ENCODE results near the gene TRIOBP.

TRIOBP gene

DNA sequence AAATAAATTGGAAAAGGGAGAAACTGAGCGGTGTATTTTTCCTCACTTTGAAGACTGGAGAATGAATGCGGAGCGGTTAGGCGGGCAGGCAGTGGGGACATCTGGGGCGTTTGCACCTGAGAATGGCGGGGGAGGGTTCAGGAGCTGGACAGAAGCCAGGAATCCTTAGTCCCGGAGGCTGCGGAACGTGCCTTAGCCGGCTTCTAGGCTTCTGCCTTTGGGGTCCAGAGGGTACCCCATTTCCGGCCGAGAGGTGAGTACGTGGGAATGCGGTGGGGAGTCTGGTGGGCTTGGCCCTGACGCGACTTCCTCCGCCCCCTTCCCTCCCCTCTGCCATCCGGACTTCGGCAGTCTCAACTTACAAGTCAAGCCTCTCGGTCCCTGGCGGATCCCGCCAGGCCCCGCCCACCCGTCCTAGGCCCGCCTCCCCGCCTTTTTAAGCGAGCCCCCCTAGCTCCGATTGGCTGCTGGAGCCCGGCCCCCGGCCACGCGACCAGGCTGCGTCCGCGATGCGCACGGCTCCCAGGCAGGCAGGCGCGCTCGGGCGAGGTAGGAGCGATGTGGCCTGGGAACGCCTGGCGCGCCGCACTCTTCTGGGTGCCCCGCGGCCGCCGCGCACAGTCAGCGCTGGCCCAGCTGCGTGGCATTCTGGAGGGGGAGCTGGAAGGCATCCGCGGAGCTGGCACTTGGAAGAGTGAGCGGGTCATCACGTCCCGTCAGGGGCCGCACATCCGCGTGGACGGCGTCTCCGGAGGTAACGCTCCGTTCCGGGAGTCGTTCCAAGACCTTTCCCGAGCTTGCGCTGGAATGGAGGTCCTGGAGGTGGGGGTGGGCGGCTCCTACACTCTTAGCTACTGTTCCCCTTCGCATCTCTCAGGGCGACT is 110.8 kb downstream of the TRIOBP start, which contains the start of gene GCAT:
TSS of gene GCAT (plus strand) at position 525 of the 884 bp plus-strand sequence. CDS start at position 559, 34 bp downstream.
- peak; percentile 91 for DNase-seq

DNA sequence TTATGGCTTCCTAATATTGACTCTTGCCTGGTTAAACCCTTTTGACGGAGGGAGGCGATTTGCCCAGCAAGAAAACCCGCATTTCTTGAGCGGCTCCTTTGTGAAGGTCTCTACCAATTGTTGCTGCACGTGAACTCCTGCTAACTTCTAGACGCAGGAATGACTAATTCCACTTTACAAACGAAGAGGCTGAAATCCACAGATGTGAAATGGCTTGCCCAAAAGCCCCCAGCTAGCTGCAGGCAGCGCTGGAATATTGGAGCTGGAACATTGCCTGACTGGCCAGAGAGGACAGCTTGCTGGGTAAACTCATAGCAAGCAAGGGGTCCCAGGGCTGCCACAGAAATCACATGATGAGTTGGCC is 111.4 kb downstream of the TRIOBP start:
- no peak for DNase-seq

DNA sequence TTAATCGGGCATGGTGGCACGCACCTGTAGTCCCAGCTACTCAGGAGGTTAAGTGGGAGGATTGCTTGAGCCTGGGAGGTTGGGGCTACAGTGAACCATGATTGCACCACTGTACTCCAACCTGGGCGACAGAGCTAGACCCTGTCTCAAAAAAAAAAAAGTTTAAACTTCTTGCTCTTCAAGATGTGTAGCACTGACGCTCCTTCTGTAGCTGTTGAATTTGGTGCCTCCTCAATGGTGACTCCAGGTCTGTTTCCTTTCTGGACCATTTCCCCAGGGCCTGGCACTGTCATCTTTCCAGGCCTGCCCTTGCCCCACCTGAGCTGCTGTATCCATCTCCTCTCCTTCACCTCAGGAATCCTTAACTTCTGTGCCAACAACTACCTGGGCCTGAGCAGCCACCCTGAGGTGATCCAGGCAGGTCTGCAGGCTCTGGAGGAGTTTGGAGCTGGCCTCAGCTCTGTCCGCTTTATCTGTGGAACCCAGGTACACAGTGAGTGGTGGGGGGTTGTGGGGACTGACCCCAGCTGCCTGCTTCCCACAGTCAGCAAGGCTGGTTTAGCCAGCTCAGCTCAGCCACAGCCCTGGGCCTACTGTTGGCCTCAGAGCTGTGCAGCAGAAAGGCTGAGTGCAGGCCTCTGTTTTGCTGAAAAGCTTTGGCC is 113.0 kb downstream of the TRIOBP start:
- DNase-seq: no peak

DNA sequence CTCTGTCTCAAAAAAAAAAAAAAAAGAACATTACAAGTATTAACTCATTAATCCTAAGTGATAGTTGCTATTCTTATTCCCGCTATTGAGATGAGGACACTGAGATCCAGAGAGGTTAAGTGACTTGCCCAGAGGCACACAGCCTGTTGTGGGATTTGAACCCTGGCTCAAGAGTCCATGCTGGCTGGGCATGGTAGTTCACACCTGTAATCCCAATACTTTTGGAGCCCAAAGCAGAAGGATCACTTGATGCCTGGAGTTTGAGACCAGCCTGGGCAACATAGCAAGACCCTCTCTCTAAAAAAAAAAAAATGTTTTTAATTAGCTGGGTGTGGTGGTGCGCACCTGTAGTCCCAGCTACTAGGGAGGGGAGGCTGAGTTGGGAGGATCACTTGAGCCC is 115.0 kb downstream of the TRIOBP start:
- no peak for DNase-seq

DNA sequence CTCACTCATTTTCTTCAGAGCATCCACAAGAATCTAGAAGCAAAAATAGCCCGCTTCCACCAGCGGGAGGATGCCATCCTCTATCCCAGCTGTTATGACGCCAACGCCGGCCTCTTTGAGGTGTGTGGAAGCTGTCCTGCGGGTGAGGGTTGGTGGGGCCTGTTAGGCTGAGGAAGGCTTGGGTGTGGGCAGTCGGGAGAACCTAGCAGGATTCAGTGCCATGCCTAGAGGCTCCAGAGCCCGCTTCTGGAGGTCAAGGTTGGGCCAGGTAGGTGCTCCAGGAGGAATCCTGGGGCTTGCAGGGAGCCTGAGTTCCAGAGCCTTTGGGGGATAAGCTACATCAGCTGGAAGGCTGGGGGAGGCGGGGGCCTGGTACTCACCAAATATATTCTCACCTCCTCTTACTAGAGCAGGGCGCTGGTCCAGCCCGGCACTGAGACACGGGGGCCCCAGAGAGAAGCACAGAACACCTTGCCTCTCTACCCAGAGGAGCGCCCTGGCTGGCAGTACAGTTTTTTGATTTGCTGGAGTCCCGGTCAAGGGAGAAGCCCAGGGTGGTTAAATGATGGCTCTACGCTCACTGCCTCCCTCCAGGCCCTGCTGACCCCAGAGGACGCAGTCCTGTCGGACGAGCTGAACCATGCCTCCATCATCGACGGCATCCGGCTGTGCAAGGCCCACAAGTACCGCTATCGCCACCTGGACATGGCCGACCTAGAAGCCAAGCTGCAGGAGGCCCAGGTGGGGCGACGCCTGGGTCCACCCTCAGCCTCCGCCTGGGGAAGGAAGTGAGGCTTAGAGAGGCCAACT is 116.2 kb downstream of the TRIOBP start:
- DNase-seq: no peak

DNA sequence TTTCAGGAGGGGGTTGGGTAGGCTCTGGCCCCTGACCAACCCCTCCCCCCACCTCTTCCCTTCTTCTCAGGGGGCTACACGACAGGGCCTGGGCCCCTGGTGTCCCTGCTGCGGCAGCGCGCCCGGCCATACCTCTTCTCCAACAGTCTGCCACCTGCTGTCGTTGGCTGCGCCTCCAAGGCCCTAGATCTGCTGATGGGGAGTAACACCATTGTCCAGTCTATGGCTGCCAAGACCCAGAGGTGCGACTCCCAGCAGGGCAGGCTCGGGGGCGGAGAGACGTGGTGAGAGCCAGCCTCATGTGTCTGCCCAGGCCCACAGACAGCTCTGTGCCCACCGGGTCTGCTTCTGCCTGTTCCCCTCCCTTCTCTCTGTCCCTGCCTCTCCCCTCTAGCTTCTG is 118.7 kb downstream of the TRIOBP start:
- no peak for DNase-seq

DNA sequence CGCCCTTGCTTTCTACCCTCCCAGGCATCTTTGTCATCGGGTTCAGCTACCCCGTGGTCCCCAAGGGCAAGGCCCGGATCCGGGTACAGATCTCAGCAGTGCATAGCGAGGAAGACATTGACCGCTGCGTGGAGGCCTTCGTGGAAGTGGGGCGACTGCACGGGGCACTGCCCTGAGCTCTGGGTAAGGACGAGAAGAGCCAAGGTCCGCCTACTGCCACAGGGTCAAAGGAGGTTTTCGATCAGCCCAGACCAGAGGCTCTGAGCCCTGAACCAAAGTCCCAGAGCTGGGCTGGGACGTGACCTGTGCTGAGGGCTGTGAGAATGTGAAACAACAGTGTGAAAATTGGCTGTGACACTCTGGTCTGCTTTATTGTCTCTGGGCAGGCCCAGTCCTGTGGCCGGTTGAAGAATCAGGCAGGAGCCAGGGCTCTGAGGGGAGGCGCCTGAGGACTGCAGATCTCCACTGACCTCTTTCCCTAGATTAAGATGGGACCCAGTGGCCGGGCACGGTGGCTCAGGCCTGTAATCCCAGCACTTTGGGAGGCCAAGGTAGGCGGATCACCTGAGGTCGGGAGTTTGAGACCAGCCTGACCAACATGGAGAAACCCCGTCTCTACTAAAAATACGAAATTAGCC is 119.8 kb downstream of the TRIOBP start:
- DNase-seq: no peak

DNA sequence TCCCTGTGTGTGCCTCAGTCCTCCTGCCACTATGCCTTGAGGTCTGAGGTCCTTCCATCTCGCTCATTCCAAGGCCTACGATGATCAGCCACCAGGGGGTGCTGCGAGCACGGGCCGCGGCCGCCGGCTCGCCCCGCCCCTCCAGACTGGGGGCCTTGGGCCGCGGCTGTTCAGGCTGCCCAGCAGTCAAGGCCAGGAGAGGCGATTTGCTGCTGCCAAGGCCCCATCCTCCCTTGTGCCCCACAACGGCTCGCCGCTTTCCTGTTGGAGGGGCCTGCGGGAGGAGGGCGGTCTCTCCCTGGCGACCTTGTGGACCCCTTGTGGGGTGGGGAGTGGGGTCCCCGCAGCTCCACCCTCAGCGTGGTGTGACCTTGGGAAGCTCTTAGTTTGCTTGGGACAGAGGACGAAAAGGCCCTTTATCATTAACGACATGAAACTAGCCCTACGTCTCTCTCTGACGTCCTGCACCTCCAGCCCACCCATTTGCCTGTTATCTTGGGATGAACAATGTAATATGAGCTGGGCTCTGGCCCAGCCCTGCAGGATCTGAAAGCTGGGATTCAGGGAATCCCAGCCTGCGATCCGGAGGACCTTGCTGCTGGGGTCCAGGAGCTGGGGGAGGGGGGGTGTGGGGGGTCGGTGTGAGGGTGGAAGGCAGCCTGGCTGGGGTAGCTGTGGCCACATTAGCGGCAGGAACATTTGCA is 121.0 kb downstream of the TRIOBP start:
- DNase-seq: peak; percentile 75

DNA sequence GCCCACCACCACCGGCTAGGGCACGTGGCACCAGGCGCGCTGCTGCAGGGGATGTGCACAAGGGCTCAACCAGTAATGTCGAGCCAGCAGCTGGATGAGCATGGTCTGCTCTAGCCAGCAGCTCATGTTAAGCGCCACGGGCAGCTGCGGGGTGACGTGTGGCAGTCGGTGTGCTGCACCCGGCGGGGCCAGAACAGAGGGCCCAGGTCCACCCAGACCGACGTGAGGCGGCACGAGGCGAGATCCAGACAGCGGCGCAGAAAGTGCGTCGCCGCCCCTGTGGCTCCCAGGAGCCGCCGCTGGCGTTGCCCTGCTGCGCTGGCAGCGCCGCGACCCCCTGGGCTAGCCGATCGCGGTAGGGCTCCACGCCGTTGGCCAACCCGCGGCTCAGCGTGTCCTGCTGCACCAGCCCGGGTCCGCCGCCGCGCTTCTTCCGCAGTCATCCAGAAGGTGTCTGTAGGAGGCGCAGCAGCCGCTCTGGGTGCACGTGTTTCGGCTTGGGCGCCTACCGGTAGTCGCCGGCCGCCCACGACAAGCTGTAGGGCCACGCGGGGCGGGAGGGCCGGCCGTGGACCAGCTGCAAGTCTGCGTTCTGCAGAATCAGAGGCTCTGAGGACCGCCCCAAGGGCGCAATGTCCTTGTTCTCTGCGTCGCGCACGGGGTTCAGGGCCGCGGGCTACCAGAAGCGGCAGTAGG is 121.7 kb downstream of the TRIOBP start:
- peak; percentile 70 for DNase-seq

DNA sequence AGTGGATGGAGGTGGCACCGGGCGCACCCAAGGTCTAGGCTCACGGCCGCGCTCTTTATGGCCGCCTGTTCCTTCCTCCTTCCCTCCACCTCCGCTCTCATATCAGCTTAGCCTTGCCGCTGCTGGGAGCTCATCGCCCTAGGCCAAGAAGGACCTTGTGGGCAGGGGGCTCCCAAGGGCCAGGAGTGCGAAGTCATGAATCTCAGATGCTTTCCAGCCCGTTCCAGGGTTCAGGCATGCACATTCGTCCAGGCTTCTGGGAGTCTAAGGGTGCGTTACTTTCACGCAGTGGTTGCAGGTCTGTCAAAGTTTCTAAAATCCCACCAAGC is 122.2 kb downstream of the TRIOBP start:
- DNase-seq: no peak

DNA sequence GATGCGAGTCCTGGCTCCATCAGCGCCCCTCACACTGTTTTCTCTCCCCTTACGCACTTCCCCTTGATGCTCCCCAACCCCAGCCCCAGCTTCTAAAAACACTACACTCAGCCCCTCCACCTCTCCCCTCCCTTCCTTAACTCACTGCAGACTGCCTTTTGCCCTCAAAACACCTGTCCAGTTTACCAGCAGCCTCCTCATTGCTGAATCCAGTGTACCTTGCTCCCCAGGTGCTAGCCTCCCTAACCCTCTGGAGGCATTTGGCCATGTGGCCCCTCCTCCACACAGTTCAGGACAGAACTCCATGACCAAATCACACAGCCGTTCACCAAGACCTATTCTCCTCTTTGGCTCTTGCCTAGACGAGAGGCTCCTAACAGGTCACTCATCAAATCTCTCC is 123.5 kb downstream of the TRIOBP start:
- no peak for DNase-seq

DNA sequence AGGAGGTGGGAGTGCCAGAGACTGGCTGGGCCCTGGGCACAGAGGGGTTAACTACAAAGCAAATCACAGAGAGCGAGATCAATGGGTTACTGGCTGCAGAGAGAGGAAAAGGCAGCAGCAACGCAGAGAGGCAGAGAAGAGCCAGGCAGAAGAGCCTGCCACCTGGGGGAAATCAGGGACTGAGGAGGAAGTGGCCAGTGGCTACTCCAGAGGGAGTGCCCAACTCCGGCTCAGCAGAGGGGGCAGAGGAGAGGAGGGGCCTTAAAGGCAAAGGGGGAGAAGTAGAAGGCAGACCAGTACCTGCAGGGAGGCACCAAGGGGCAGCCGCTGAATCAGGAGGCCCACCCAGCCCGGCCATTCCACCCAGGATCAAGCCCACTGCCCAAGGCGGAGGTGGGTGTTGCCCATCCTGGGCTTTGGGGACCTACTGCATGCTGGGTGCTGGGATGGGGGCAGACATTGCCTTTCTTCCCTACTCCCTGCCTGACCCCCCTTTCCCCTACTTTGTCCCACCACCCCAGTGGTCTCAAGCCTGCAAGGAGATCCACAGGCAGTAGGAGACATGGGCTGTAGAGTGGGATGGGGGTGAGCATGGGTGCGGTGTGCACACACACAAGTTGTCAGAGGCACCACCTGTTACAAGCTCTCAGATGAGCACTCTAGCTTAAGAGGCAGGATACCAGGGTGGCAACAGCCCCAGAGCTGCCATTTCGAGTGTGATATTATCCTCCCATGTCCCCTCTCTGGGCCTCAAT is 125.4 kb downstream of the TRIOBP start:
- no peak for DNase-seq

DNA sequence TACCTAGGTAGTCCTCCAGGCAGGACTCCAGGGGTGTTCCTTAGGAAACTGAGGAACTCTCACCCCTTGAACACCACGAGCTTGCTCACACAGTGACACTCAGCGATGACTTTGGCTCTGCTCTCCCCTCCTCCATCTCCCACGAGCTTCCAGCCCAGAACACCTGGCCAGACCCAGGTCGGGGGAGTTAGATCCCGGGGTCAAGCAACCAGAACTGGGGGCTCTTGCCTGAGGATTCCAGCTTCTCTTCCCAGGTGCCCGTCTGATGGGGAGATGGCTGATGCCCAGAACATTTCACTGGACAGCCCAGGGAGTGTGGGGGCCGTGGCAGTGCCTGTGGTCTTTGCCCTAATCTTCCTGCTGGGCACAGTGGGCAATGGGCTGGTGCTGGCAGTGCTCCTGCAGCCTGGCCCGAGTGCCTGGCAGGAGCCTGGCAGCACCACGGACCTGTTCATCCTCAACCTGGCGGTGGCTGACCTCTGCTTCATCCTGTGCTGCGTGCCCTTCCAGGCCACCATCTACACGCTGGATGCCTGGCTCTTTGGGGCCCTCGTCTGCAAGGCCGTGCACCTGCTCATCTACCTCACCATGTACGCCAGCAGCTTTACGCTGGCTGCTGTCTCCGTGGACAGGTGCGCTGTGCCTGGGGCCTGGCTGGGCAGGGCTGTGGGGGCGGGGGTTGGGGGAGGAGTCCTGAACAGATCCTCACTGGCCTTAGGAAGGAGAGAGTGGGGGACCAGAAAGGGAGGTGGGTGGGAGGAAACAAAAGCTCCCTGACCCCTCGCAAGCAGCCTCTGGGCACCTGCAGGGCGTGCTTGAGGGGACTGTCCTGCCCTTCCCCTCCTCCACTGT is 126.5 kb downstream of the TRIOBP start, which contains the start of gene GALR3:
TSS of gene GALR3 (plus strand) at position 249 of the 852 bp plus-strand sequence. CDS start at position 274, 25 bp downstream.
- DNase-seq: no peak

DNA sequence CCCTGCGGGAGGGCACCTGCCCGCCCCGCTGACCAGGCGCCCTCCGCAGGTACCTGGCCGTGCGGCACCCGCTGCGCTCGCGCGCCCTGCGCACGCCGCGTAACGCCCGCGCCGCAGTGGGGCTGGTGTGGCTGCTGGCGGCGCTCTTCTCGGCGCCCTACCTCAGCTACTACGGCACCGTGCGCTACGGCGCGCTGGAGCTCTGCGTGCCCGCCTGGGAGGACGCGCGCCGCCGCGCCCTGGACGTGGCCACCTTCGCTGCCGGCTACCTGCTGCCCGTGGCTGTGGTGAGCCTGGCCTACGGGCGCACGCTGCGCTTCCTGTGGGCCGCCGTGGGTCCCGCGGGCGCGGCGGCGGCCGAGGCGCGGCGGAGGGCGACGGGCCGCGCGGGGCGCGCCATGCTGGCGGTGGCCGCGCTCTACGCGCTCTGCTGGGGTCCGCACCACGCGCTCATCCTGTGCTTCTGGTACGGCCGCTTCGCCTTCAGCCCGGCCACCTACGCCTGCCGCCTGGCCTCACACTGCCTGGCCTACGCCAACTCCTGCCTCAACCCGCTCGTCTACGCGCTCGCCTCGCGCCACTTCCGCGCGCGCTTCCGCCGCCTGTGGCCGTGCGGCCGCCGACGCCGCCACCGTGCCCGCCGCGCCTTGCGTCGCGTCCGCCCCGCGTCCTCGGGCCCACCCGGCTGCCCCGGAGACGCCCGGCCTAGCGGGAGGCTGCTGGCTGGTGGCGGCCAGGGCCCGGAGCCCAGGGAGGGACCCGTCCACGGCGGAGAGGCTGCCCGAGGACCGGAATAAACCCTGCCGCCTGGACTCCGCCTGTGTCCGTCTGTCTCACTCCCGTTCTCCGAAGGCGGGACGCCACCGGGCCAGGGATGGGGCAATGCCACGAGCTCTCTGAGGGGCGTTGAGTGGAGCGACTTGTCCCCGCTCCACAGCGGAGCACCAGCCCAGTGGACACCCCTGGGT is 128.1 kb downstream of the TRIOBP start:
- DNase-seq: no peak
